Gastrocnemius medialis (tissue), 4 donors: ENCODE measurements around the gene C4orf51. TPM values are rescaled to one million over a fixed set of nuclear protein-coding genes. Genes with fewer than 3 reads are reported as not detected.
A peak's percentile ranks its signal among the peaks of the same experiment; 100 is the strongest.

Experiments used
- ATAC-seq, 2 donors: fragments of 150-250 bp; one replicate each; pipeline ENCODE4 v1.9.1; 2016
- DNase-seq, 2 donors: peaks; one replicate each; pipeline ENCODE4 v3.0.0-alpha.2; 2019
- H3K27ac ChIP-seq, 4 donors: fragments of 200-600 bp; sonication (generic); 1 replicate in 1 of 4; 2 replicates in 3 of 4; pipeline ENCODE4 v1.5.1; 2016 to 2018; ENCODE audit warnings: mild to moderate bottlenecking in 2 of 4, moderate library complexity in 1 of 4
- H3K27me3 ChIP-seq, 3 donors: fragments of 200-600 bp; sonication (generic) in 2 of 3; 1 replicate in 1 of 3; 2 replicates in 2 of 3; pipeline versions ENCODE4 v1.5.1 to v1.6.0; 2016 to 2019; ENCODE audit warnings: mild to moderate bottlenecking in 1 of 3, moderate library complexity in 1 of 3
- H3K36me3 ChIP-seq, 2 donors: fragments of 200-600 bp; sonication (generic) in 1 of 2; one replicate each; pipeline ENCODE4 v1.5.1; 2017 to 2018
- H3K4me1 ChIP-seq, 2 donors: fragments of 200-600 bp; sonication (generic) in 1 of 2; one replicate each; pipeline ENCODE4 v1.5.1; 2016 to 2017; ENCODE audit warnings: mild to moderate bottlenecking in 2 of 2
- H3K4me3 ChIP-seq, 4 donors: fragments of 200-600 bp; sonication (generic) in 3 of 4; 1 replicate in 1 of 4; 2 replicates in 3 of 4; pipeline ENCODE4 v1.5.1; 2016 to 2019; ENCODE audit warnings: mild to moderate bottlenecking in 2 of 4
- H3K9me3 ChIP-seq, 3 donors: fragments of 200-600 bp; sonication (generic) in 2 of 3; 1 replicate in 1 of 3; 2 replicates in 2 of 3; pipeline ENCODE4 v1.5.1; 2016 to 2019
- CTCF ChIP-seq, 5 experiments: fragments of 450-650 bp in 3 of 5; fragments of 200-600 bp in 2 of 5; sonication (generic) in 2 of 5; IDR thresholded peaks in 4 of 5; conservative IDR thresholded peaks in 1 of 5; 1 replicate in 4 of 5; 2 replicates in 1 of 5; pipeline ENCODE4 v1.5.1; 2016 to 2019; ENCODE audit warnings: antibody characterized with exemption in 5 of 5, mild to moderate bottlenecking in 3 of 5, moderate library complexity in 3 of 5
- POLR2A ChIP-seq, 2 donors: fragments of 450-650 bp; IDR thresholded peaks; one replicate each; pipeline ENCODE4 v1.6.1; 2017; ENCODE audit warnings: antibody characterized with exemption in 2 of 2, mild to moderate bottlenecking in 2 of 2, moderate library complexity in 2 of 2
- in situ Hi-C, 4 donors: fragments of 200-750 bp; cut with MboI; loops; one replicate each; pipeline versions ENCODE4 v1.15.0 to v1.8.0; 2017; ENCODE audit warnings: low sequenced_read_pairs in 4 of 4
- intact Hi-C: fragments of 100-400 bp; cut with DNase I; formaldehyde crosslinking; loops from one replicate; pipeline ENCODE4 v1.15.1; 2023; ENCODE audit warnings: low total_unique reads
- total RNA-seq, 4 donors: library from RNA; depleted of rRNA; stranded (reverse); fragments of >200 nt; gene quantifications; one replicate each; pipeline versions ENCODE4 v1.1.0 to v1.2.3, GENCODE V29; 2016

Gene C4orf51
- total RNA-seq, 4 donors from 2014 or later, result not detected

- Histone ChIP-seq H3K4me3 (no peak overlapping the region), H3K27me3 (no peaks in the 10 kb centered on the region), H3K27ac (peak overlapping the region; percentile 70 to 91 (median 78)), H3K36me3 (no peaks in the 10 kb centered on the region), H3K4me1 (peaks cover 8 to 46% of the 10 kb centered on the region in 2 donors), H3K9me3 (no peaks in the 10 kb centered on the region)
- DNase-seq (no peak), ATAC-seq (no peak)
- in situ Hi-C loops, result no loop called here
- intact Hi-C loops, result no loop called here
- TF ChIP-seq CTCF (IDR thresholded peaks at IDR 0.05 in 4 of 5, conservative IDR thresholded peaks at IDR 0.05 in 1 of 5) (no peak), POLR2A (IDR thresholded peaks at IDR 0.05) (no peak)
Measured at GRCh38 chr4:145720656-145721055, 40.7 kb downstream of the C4orf51 start.

- no peak for ATAC-seq
- TF ChIP-seq POLR2A (IDR thresholded peaks at IDR 0.05), result no peak
- no peak for TF ChIP-seq CTCF (IDR thresholded peaks at IDR 0.05 in 4 of 5, conservative IDR thresholded peaks at IDR 0.05 in 1 of 5)
- in situ Hi-C loops (no loop called here), intact Hi-C loops (no loop called here)
- H3K36me3 ChIP-seq, result no peaks in the 10 kb centered on the region
- no peaks in the 10 kb centered on the region for H3K9me3 ChIP-seq
- no peaks in the 10 kb centered on the region for H3K27me3 ChIP-seq
- H3K27ac ChIP-seq, result peak overlapping the region in 2 of 4 donors; percentile 70 to 91
- H3K4me3 ChIP-seq, result no peak overlapping the region
- H3K4me1 ChIP-seq, result peaks cover 8 to 32% of the 10 kb centered on the region in 2 donors
- no peak for DNase-seq
Measured at GRCh38 chr4:145722561-145722960, 42.6 kb downstream of the C4orf51 start.

GRCh38 chr4:145723336-145723735, 43.4 kb downstream of the C4orf51 start:
- DNase-seq (no peak), ATAC-seq (no peak)
- Histone ChIP-seq H3K9me3 (no peaks in the 10 kb centered on the region), H3K4me3 (no peak overlapping the region), H3K36me3 (no peaks in the 10 kb centered on the region), H3K27ac (no peak overlapping the region), H3K4me1 (peaks cover 8 to 26% of the 10 kb centered on the region in 2 donors), H3K27me3 (no peaks in the 10 kb centered on the region)
- TF ChIP-seq POLR2A (IDR thresholded peaks at IDR 0.05), result no peak
- TF ChIP-seq CTCF (IDR thresholded peaks at IDR 0.05 in 4 of 5, conservative IDR thresholded peaks at IDR 0.05 in 1 of 5), result no peak
- in situ Hi-C loops (no loop called here), intact Hi-C loops (no loop called here)

- Histone ChIP-seq H3K36me3 (no peaks in the 10 kb centered on the region), H3K4me1 (peaks cover 32 to 36% of the 10 kb centered on the region in 2 donors), H3K27ac (peak overlapping the region in 2 of 4 donors; percentile 16 to 95), H3K9me3 (no peaks in the 10 kb centered on the region), H3K27me3 (no peaks in the 10 kb centered on the region), H3K4me3 (no peak overlapping the region)
- no peak for ATAC-seq
- in situ Hi-C loops, result loop anchor here in 2 of 4 donors (10.0 to 25.0 kb wide), 3 partner anchors 65 to 207 kb away; partner anchors contain the start of gene ZNF827 (in 2 of the 2)
- no peak for DNase-seq
- TF ChIP-seq POLR2A (IDR thresholded peaks at IDR 0.05), result no peak
- no peak for TF ChIP-seq CTCF (IDR thresholded peaks at IDR 0.05 in 4 of 5, conservative IDR thresholded peaks at IDR 0.05 in 1 of 5)
- intact Hi-C loops, result loop anchor here (5.0 to 10.0 kb wide), 3 partner anchors 207 to 445 kb away; partner anchors contain the start of genes LSM6, SMAD1 and ZNF827
Measured at GRCh38 chr4:145730026-145730425, 50.1 kb downstream of the C4orf51 start.
